ENCODE results near the gene GCDH.

GCDH gene

DNA sequence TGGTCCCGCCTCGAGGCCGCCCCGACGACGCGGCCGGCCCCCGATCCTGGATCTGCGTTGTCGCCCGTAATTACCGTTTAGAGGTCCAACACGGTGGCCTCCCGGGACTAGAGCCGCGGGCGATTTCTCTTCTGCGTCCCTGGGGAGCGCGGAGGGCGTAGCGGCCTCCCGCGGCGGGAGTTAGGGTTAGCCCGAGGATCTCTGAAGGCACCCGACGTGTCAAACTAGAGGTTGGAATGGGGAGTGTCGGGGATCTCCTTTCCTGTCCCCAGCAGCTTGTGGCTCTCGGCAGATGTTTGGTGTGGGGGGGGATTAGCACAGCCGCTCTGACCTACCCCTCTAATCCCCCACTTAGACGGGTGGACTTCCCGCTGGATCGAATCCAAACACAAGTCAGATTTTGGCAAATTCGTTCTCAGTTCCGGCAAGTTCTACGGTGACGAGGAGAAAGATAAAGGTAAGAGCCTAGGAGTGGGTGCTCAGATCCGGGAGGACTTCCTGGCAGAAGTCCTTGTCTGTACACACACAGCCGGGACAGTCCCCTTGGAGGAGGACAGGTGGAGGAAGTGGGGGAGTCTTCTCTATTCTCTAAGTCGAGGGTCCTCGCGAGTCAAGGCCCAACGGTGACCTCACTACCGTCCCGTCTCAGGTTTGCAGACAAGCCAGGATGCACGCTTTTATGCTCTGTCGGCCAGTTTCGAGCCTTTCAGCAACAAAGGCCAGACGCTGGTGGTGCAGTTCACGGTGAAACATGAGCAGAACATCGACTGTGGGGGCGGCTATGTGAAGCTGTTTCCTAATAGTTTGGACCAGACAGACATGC is 48.0 kb downstream of the GCDH start:
- H3K9ac ChIP-seq (ENCODE audit: low read length) = peak overlapping the region; percentile 99
- no peaks in the 10 kb centered on the region for H3K27me3 ChIP-seq (ENCODE audit: control insufficient read depth, insufficient read depth, low read length)
- no peaks in the 10 kb centered on the region for H3K9me3 ChIP-seq (ENCODE audit: control insufficient read depth, low read length)
- H3K4me3 ChIP-seq (ENCODE audit: low read length) = peak overlapping the region; percentile 98
- peaks cover 30% of the 10 kb centered on the region for H3K36me3 ChIP-seq (ENCODE audit: control insufficient read depth, insufficient read depth, low read length)
- peaks cover 39% of the 10 kb centered on the region for H3K4me1 ChIP-seq (ENCODE audit: control insufficient read depth, insufficient read depth, low read length)

DNA sequence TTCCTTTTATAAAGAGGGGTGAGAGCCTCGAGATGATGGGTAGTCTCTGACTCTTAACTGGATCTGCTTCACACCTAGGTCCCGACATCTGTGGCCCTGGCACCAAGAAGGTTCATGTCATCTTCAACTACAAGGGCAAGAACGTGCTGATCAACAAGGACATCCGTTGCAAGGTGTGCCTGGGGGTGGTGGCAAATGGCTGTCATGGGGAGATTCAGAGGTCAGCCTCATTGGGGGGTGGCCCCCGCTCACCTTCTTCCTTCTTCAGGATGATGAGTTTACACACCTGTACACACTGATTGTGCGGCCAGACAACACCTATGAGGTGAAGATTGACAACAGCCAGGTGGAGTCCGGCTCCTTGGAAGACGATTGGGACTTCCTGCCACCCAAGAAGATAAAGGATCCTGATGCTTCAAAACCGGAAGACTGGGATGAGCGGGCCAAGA is 49.0 kb downstream of the GCDH start:
- Histone ChIP-seq H3K9ac (ENCODE audit: low read length) (peak overlapping the region; percentile 99), H3K9me3 (ENCODE audit: control insufficient read depth, low read length) (no peaks in the 10 kb centered on the region), H3K27me3 (ENCODE audit: control insufficient read depth, insufficient read depth, low read length) (no peaks in the 10 kb centered on the region), H3K4me1 (ENCODE audit: control insufficient read depth, insufficient read depth, low read length) (peaks cover 39% of the 10 kb centered on the region), H3K36me3 (ENCODE audit: control insufficient read depth, insufficient read depth, low read length) (peaks cover 30% of the 10 kb centered on the region), H3K4me3 (ENCODE audit: low read length) (peak overlapping the region; percentile 98)

- peak overlapping the region; percentile 99 for H3K9ac ChIP-seq (ENCODE audit: low read length)
- H3K4me3 ChIP-seq (ENCODE audit: low read length) = peak overlapping the region; percentile 98
- no peaks in the 10 kb centered on the region for H3K9me3 ChIP-seq (ENCODE audit: control insufficient read depth, low read length)
- H3K4me1 ChIP-seq (ENCODE audit: control insufficient read depth, insufficient read depth, low read length) = peaks cover 39% of the 10 kb centered on the region
- H3K27me3 ChIP-seq (ENCODE audit: control insufficient read depth, insufficient read depth, low read length) = no peaks in the 10 kb centered on the region
- H3K36me3 ChIP-seq (ENCODE audit: control insufficient read depth, insufficient read depth, low read length) = peaks cover 30% of the 10 kb centered on the region
Measured at GRCh38 chr19:12940897-12941296, 49.9 kb downstream of the GCDH start.

- peaks cover 51% of the 10 kb centered on the region for H3K4me1 ChIP-seq (ENCODE audit: control insufficient read depth, insufficient read depth, low read length)
- H3K4me3 ChIP-seq (ENCODE audit: low read length) = no peak overlapping the region
Measured at GRCh38 chr19:12943437-12944044, 52.6 kb downstream of the GCDH start.

GRCh38 chr19:12944104-12944674 is 53.2 kb downstream of the GCDH start:
- peaks cover 51% of the 10 kb centered on the region for H3K4me1 ChIP-seq (ENCODE audit: control insufficient read depth, insufficient read depth, low read length)
- H3K36me3 ChIP-seq (ENCODE audit: control insufficient read depth, insufficient read depth, low read length) = peaks cover 36% of the 10 kb centered on the region
- no peak overlapping the region for H3K9ac ChIP-seq (ENCODE audit: low read length)

More at GRCh38 chr19:12943437-12944044, 52.6 kb downstream of the GCDH start:
- no peaks in the 10 kb centered on the region for H3K27me3 ChIP-seq (ENCODE audit: control insufficient read depth, insufficient read depth, low read length)
- H3K9me3 ChIP-seq (ENCODE audit: control insufficient read depth, low read length) = no peaks in the 10 kb centered on the region
- H3K36me3 ChIP-seq (ENCODE audit: control insufficient read depth, insufficient read depth, low read length) = peaks cover 30% of the 10 kb centered on the region
- H3K9ac ChIP-seq (ENCODE audit: low read length) = peak overlapping the region; percentile 12

DNA sequence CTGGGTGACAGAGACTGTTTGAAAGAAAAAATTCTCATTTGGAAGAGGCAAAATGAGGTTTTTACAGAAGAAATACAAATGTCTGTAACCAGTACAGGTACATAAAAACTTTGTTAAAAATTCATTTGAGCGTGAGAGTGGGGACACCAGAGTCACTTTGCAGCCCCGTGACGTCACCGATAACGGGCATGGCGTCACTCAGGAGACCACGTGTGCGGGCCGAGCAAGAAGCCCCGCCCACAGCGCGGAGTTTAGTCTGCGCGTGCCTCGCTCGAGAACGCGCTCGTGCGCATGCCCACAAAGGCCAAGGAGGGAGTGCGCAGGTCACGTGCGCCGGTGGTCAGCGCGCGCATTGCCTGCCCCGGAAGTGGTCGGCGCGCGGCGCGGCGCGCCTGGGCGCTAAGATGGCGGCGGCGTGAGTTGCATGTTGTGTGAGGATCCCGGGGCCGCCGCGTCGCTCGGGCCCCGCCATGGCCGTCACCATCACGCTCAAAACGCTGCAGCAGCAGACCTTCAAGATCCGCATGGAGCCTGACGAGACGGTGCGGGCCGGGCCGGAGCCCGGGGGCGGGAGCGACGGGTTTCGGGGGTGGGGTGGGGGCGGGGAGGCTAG is 54.6 kb downstream of the GCDH start, which contains the start of gene RAD23A:
RAD23A (plus strand) TSS at position 384 of the 613 bp plus-strand sequence; CDS start at position 471, 87 bp downstream.
- Histone ChIP-seq H3K4me3 (ENCODE audit: low read length) (peak within 1 kb of the TSS; percentile 53), H3K4me1 (ENCODE audit: control insufficient read depth, insufficient read depth, low read length) (peaks cover 39% of the 10 kb centered on the region), H3K36me3 (ENCODE audit: control insufficient read depth, insufficient read depth, low read length) (peaks cover 33% of the 10 kb centered on the region), H3K27me3 (ENCODE audit: control insufficient read depth, insufficient read depth, low read length) (no peaks in the 10 kb centered on the region), H3K9me3 (ENCODE audit: control insufficient read depth, low read length) (no peaks in the 10 kb centered on the region), H3K9ac (ENCODE audit: low read length) (peak within 1 kb of the TSS; percentile 69)

More at GRCh38 chr19:12944104-12944674, 53.2 kb downstream of the GCDH start:
- Histone ChIP-seq H3K27me3 (ENCODE audit: control insufficient read depth, insufficient read depth, low read length) (no peaks in the 10 kb centered on the region), H3K9me3 (ENCODE audit: control insufficient read depth, low read length) (no peaks in the 10 kb centered on the region), H3K4me3 (ENCODE audit: low read length) (no peak overlapping the region)

GRCh38 chr19:12946092-12946721 is 55.2 kb downstream of the GCDH start:
- Histone ChIP-seq H3K36me3 (ENCODE audit: control insufficient read depth, insufficient read depth, low read length) (peaks cover 28% of the 10 kb centered on the region), H3K4me1 (ENCODE audit: control insufficient read depth, insufficient read depth, low read length) (peaks cover 33% of the 10 kb centered on the region), H3K4me3 (ENCODE audit: low read length) (peak overlapping the region; percentile 53)

GRCh38 chr19:12946731-12947496 is 56.0 kb downstream of the GCDH start:
- H3K4me3 ChIP-seq (ENCODE audit: low read length) = no peak overlapping the region
- H3K9ac ChIP-seq (ENCODE audit: low read length) = peak overlapping the region; percentile 69
- H3K4me1 ChIP-seq (ENCODE audit: control insufficient read depth, insufficient read depth, low read length) = peaks cover 28% of the 10 kb centered on the region

More at GRCh38 chr19:12946092-12946721, 55.2 kb downstream of the GCDH start:
- Histone ChIP-seq H3K9me3 (ENCODE audit: control insufficient read depth, low read length) (no peaks in the 10 kb centered on the region), H3K27me3 (ENCODE audit: control insufficient read depth, insufficient read depth, low read length) (no peaks in the 10 kb centered on the region), H3K9ac (ENCODE audit: low read length) (peak overlapping the region; percentile 69)

GRCh38 chr19:12947702-12948611 is 57.0 kb downstream of the GCDH start:
- H3K4me3 ChIP-seq (ENCODE audit: low read length) = no peak overlapping the region
- H3K4me1 ChIP-seq (ENCODE audit: control insufficient read depth, insufficient read depth, low read length) = peaks cover 28% of the 10 kb centered on the region
- no peaks in the 10 kb centered on the region for H3K9me3 ChIP-seq (ENCODE audit: control insufficient read depth, low read length)
- no peak overlapping the region for H3K9ac ChIP-seq (ENCODE audit: low read length)
- H3K36me3 ChIP-seq (ENCODE audit: control insufficient read depth, insufficient read depth, low read length) = peaks cover 22% of the 10 kb centered on the region
- H3K27me3 ChIP-seq (ENCODE audit: control insufficient read depth, insufficient read depth, low read length) = no peaks in the 10 kb centered on the region

More at GRCh38 chr19:12946731-12947496, 56.0 kb downstream of the GCDH start:
- H3K9me3 ChIP-seq (ENCODE audit: control insufficient read depth, low read length) = no peaks in the 10 kb centered on the region
- no peaks in the 10 kb centered on the region for H3K27me3 ChIP-seq (ENCODE audit: control insufficient read depth, insufficient read depth, low read length)
- H3K36me3 ChIP-seq (ENCODE audit: control insufficient read depth, insufficient read depth, low read length) = peaks cover 28% of the 10 kb centered on the region

- H3K4me3 ChIP-seq (ENCODE audit: low read length) = no peak overlapping the region
- H3K9me3 ChIP-seq (ENCODE audit: control insufficient read depth, low read length) = no peaks in the 10 kb centered on the region
- H3K27me3 ChIP-seq (ENCODE audit: control insufficient read depth, insufficient read depth, low read length) = no peaks in the 10 kb centered on the region
- peaks cover 15% of the 10 kb centered on the region for H3K36me3 ChIP-seq (ENCODE audit: control insufficient read depth, insufficient read depth, low read length)
- no peak overlapping the region for H3K9ac ChIP-seq (ENCODE audit: low read length)
- H3K4me1 ChIP-seq (ENCODE audit: control insufficient read depth, insufficient read depth, low read length) = peaks cover 20% of the 10 kb centered on the region
Measured at GRCh38 chr19:12948612-12949362, 57.8 kb downstream of the GCDH start.

Measured in mucosa of stomach (tissue), 1 donor.